HCT116 (cell line): ENCODE results near the gene TMEM144. TPM values are rescaled to one million over a fixed set of nuclear protein-coding genes. Genes with fewer than 3 reads are reported as not detected.

ENCODE experiments used
- ATAC-seq: fragments of 200-7000 bp; cut with Tn5 transposase; 2 replicates; pipeline ENCODE4 v1.9.1; 2020; ENCODE audit warnings: mild to moderate bottlenecking, moderate library complexity
- BruUV-seq: library from RNA; stranded (reverse); fragments of 400-500 nt; replicated peaks from 2 replicates; lab custom pipeline; 2021; lab: Mats Ljungman, UMichigan
- CTCF ChIA-PET: fragments of 300-600 bp; sonication (Branson Sonifier 250); formaldehyde crosslinking; loops from one replicate; lab custom pipeline; 2021; ENCODE audit warnings: antibody characterized with exemption; lab: Charles Lee
- POLR2A ChIA-PET: fragments of 300-600, 350-600 bp; sonication (Branson Sonifier 250); formaldehyde crosslinking; loops from one replicate; lab custom pipeline; 2021; ENCODE audit warnings: antibody characterized with exemption; lab: Charles Lee
- RAD21 ChIA-PET, 2 experiments: fragments of 300-600 bp; sonication (Branson Sonifier 250); formaldehyde crosslinking; loops; one replicate each; lab custom pipeline; 2023; ENCODE audit warnings: low total read pairs in 2 of 2; ENCODE audit not compliant: uncharacterized antibody in 2 of 2, unreplicated experiment in 2 of 2, low non-redundant PET in 1 of 2; lab: Charles Lee
- DNase-seq: peaks from one replicate; pipeline ENCODE4 v3.0.0-alpha.2; 2010; ENCODE audit warnings: low read depth, low spot score
- H2AFZ ChIP-seq: fragments of 200-600 bp; shearing (Covaris generic), sonication (generic); 2 replicates; pipeline ENCODE4 v1.6.1; 2017; ENCODE audit warnings: low read depth, mixed run types, mixed read lengths, antibody characterized with exemption, low read length; ENCODE audit not compliant: poor library complexity, severe bottlenecking
- H3K27ac ChIP-seq: 2 replicates; pipeline ENCODE4 v1.5.1; 2012; ENCODE audit warnings: low read depth, low read length
- H3K27me3 ChIP-seq: fragments of 200-600 bp; sonication (generic); 2 replicates; pipeline ENCODE4 v1.6.1; 2016; ENCODE audit warnings: mixed run types, low read length, mixed read lengths; ENCODE audit not compliant: insufficient read depth
- H3K36me3 ChIP-seq, 2 experiments: fragments of 200-500 bp in 1 of 2; fragments of 200-600 bp in 1 of 2; sonication (Bioruptor generic) in 1 of 2; sonication (generic) in 1 of 2; 2 replicates each; pipeline versions ENCODE4 v1.5.1 to v1.6.1; 2014 to 2016; ENCODE audit warnings: low read length in 2 of 2, inconsistent platforms in 1 of 2, mixed read lengths in 1 of 2, mixed run types in 1 of 2; ENCODE audit not compliant: insufficient read depth in 2 of 2, control insufficient read depth in 1 of 2
- H3K4me1 ChIP-seq, 2 experiments: fragments of 200-600 bp in 1 of 2; sonication (generic) in 1 of 2; 2 replicates each; pipeline versions ENCODE4 v1.5.1 to v1.6.1; 2012 to 2017; ENCODE audit warnings: low read length in 2 of 2, inconsistent platforms in 1 of 2, mild to moderate bottlenecking in 1 of 2, mixed read lengths in 1 of 2, mixed run types in 1 of 2, moderate library complexity in 1 of 2; ENCODE audit not compliant: insufficient read depth in 2 of 2, control insufficient read depth in 1 of 2
- H3K4me2 ChIP-seq: fragments of 200-600 bp; sonication (generic); 2 replicates; pipeline ENCODE4 v1.6.1; 2017; ENCODE audit warnings: mixed run types, low read length, mixed read lengths
- H3K4me3 ChIP-seq, 2 experiments: fragments of 200-600 bp in 1 of 2; sonication (generic) in 1 of 2; replicated peaks in 1 of 2; 2 replicates each; pipeline ENCODE4 v1.5.1; 2011 to 2016; ENCODE audit warnings: low read length in 2 of 2, control low read depth in 1 of 2, low read depth in 1 of 2, mild to moderate bottlenecking in 1 of 2, mixed read lengths in 1 of 2, mixed run types in 1 of 2
- H3K79me2 ChIP-seq: fragments of 200-600 bp; sonication (generic); 2 replicates; pipeline ENCODE4 v1.6.1; 2017; ENCODE audit warnings: mild to moderate bottlenecking, mixed run types, low read length, moderate library complexity, mixed read lengths; ENCODE audit not compliant: insufficient read depth
- H3K9ac ChIP-seq: fragments of 200-600 bp; sonication (generic); 2 replicates; pipeline ENCODE4 v1.6.1; 2016; ENCODE audit warnings: low read length, mixed read lengths
- H3K9me2 ChIP-seq: fragments of 200-600 bp; sonication (generic), shearing (Covaris generic); 2 replicates; pipeline ENCODE4 v1.6.1; 2017; ENCODE audit warnings: mixed run types, mild to moderate bottlenecking, moderate library complexity; ENCODE audit not compliant: insufficient read depth
- H3K9me3 ChIP-seq, 2 experiments: fragments of 200-500 bp in 1 of 2; fragments of 200-600 bp in 1 of 2; sonication (Bioruptor generic) in 1 of 2; sonication (generic) in 1 of 2; 2 replicates each; pipeline ENCODE4 v1.6.1; 2014 to 2017; ENCODE audit warnings: low read length in 2 of 2, mixed read lengths in 2 of 2, inconsistent platforms in 1 of 2, low read depth in 1 of 2, mild to moderate bottlenecking in 1 of 2, mixed run types in 1 of 2, moderate library complexity in 1 of 2; ENCODE audit not compliant: control insufficient read depth in 1 of 2, insufficient read depth in 1 of 2
- H4K20me1 ChIP-seq: fragments of 200-600 bp; sonication (generic), shearing (Covaris generic); 2 replicates; pipeline ENCODE4 v1.6.1; 2017; ENCODE audit warnings: mixed run types, mild to moderate bottlenecking, moderate library complexity; ENCODE audit not compliant: insufficient read depth
- CBX3 ChIP-seq: IDR thresholded peaks from 2 replicates; pipeline ENCODE4 v1.6.1; 2012; ENCODE audit warnings: low read depth
- CTCF ChIP-seq, 3 experiments: fragments of 200-600 bp in 1 of 3; sonication (generic) in 1 of 3; IDR thresholded peaks in 2 of 3; conservative IDR thresholded peaks in 1 of 3; 2 replicates each; pipeline ENCODE4 v1.5.1; 2012 to 2017; ENCODE audit warnings: low read depth in 2 of 3, low read length in 2 of 3, antibody characterized with exemption in 1 of 3, borderline replicate concordance in 1 of 3, control low read depth in 1 of 3, mild to moderate bottlenecking in 1 of 3, mixed read lengths in 1 of 3, mixed run types in 1 of 3, moderate library complexity in 1 of 3; ENCODE audit not compliant: insufficient read depth in 1 of 3
- EZH2phosphoT487 ChIP-seq: fragments of 200-600 bp; IDR thresholded peaks from 2 replicates; pipeline ENCODE4 v1.6.1; 2018; ENCODE audit warnings: antibody characterized with exemption, borderline replicate concordance
- FOSL1 ChIP-seq: IDR thresholded peaks from 2 replicates; pipeline ENCODE4 v1.6.1; 2012; ENCODE audit warnings: low read depth
- POLR2AphosphoS5 ChIP-seq: IDR thresholded peaks from 2 replicates; pipeline ENCODE4 v1.6.1; 2011; ENCODE audit warnings: mild to moderate bottlenecking, low read depth, low read length, moderate library complexity
- REST ChIP-seq: IDR thresholded peaks from 2 replicates; pipeline ENCODE4 v1.6.1; 2012; ENCODE audit warnings: low read depth
- SP1 ChIP-seq: IDR thresholded peaks from 2 replicates; pipeline ENCODE4 v1.6.1; 2012; ENCODE audit warnings: low read depth
- SRF ChIP-seq: IDR thresholded peaks from 2 replicates; pipeline ENCODE4 v1.6.1; 2012; ENCODE audit warnings: low read depth
- ZNF274 ChIP-seq: fragments of 200-500 bp; sonication (Bioruptor generic); IDR thresholded peaks from 2 replicates; pipeline ENCODE4 v1.6.1; 2014; ENCODE audit warnings: mild to moderate bottlenecking, low read depth, low read length, inconsistent platforms
- intact Hi-C: fragments of 100-400 bp; cut with micrococcal nuclease; formaldehyde crosslinking; loops from 2 replicates; pipeline ENCODE4 v1.10.0; 2022
- total RNA-seq: library from RNA; stranded (reverse); gene quantifications from one replicate; pipeline ENCODE4 v1.2.1, GENCODE V29; 2021; ENCODE audit not compliant: unreplicated experiment

The TMEM144 gene
- total RNA-seq, 1 experiment from 2014 or later, result 12.9 TPM

- ATAC-seq (no peak), DNase-seq (no peak)
- Histone ChIP-seq H3K79me2 (no peaks in the 10 kb centered on the region), H2AFZ (no peak overlapping the region), H3K9me2 (no peaks in the 10 kb centered on the region), H3K27me3 (no peaks in the 10 kb centered on the region), H3K4me2 (no peak overlapping the region), H3K4me3 (no peak overlapping the region), H4K20me1 (no peaks in the 10 kb centered on the region), H3K9me3 (no peaks in the 10 kb centered on the region)
- RAD21 ChIA-PET, result no interaction called here
- TF ChIP-seq SRF, result no peak
- no peak for TF ChIP-seq ZNF274
- no peak for TF ChIP-seq CBX3
- no peak for TF ChIP-seq FOSL1
- TF ChIP-seq REST, result no peak
- no peak for TF ChIP-seq EZH2phosphoT487
- no peak for TF ChIP-seq CTCF (IDR thresholded peaks at IDR 0.05 in 2 of 3, conservative IDR thresholded peaks at IDR 0.05 in 1 of 3; ENCODE audit: borderline replicate concordance in 1 of 3, insufficient read depth in 1 of 3, low read depth in 2 of 3, low read length in 2 of 3)
- no peak for TF ChIP-seq POLR2AphosphoS5
- TF ChIP-seq SP1, result no peak
- TF ChIP-seq, all 23 proteins: peak for 0
- Histone ChIP-seq H3K4me1 (no peaks in the 10 kb centered on the region), H3K27ac (no peak overlapping the region), H3K9ac (no peak overlapping the region), H3K36me3 (no peaks in the 10 kb centered on the region)
- ChIA-PET POLR2A (no interaction called here), CTCF (no interaction called here)
- intact Hi-C loops, result loop anchor here (10.0 kb wide), 1 partner anchor 428 kb away; no protein-coding TSS in a partner anchor
- no TSS peak for BruUV-seq
These were observed 13.0 kb upstream of the TMEM144 start for GRCh38 chr4:158197194-158197776.
